GM12873 (cell line): Measurements from ENCODE around the gene RASAL2.

Source experiments
- CTCF ChIP-seq: IDR thresholded peaks from 2 replicates; pipeline ENCODE4 v1.5.1; 2012; ENCODE audit warnings: low read depth, mild to moderate bottlenecking, moderate library complexity, low read length, control low read depth; ENCODE audit not compliant: insufficient read depth; ENCODE audit errors: missing control alignments

Gene RASAL2

DNA sequence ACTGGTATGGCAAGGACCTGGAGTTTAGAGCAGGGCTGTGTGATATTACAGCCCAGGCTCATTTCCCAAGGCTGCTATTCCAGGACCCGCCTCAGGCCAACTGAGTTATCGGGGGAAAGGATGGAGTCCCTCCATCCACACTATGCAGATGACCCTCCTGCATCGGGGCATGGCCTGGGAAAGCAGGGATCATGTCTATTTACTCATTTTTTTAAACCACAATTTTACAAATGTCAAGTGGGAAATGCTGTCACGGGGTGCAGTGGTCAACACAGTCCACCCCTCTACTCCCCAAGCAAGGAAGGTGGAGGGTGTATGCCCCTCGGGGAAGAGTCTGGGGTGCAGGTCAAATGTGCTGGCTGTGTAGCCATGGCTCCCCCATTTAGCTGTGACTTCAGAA is 409.0 kb downstream of the RASAL2 start:
- TF ChIP-seq CTCF: no peak

- no peak for TF ChIP-seq CTCF
These were observed 409.9 kb downstream of the RASAL2 start for GRCh38 chr1:178503849-178504248.

GRCh38 chr1:178504286-178504685 is 410.4 kb downstream of the RASAL2 start:
- TF ChIP-seq CTCF: no peak

DNA sequence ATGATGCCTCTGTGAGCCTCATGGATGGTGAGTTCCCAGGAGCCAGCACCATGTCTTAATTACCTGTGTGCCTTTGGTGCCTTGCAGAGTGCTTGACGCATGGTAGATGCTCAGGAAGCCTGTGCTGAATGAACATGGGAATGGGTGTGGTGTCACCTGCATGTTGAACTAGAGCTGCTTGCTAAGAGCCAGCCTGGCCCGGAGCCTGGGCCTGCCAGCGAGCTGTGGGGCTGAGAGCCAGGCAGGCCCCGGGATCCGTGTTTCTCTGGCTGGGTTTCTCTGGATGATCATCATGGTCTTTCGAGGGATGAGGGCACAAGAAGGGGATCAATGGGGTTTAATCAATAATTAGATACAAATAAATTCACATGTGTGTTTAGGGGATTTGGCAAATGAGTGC is 412.3 kb downstream of the RASAL2 start:
- no peak for TF ChIP-seq CTCF

- TF ChIP-seq CTCF: no peak
These were observed 412.8 kb downstream of the RASAL2 start for GRCh38 chr1:178506669-178507068.

GRCh38 chr1:178509414-178510007 is 415.6 kb downstream of the RASAL2 start:
- no peak for TF ChIP-seq CTCF

DNA sequence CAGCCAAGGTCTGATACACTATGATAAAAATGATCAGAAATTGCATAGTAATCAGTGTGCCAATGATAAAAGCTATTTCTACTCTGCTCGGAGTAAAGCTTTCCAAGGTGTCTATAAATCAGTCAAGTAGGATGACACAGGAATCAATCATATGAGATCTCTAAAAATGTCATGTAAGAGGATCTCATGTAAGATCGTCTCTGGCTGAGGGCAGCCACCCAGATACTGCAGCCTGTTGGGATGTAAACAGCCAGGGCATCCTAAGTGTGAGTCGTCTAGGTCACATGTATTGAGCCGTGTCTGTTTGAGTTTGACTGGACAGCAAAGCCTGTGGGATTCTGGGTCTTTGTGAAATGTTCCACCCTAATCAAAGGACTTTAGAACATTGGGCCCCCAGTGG is 416.3 kb downstream of the RASAL2 start:
- no peak for TF ChIP-seq CTCF
